Stimulated activated CD8-positive, alpha-beta memory T cell treated with anti-CD3 and anti-CD28 coated beads, Interleukin-2, amount 100 ng/mL, for 1 hour (primary cell): Measurements from ENCODE around the gene GIMAP2.
"Not testable (repeated sequence)": the region's sequence is repeated elsewhere in the genome, so short reads cannot be mapped to it uniquely, and the experiment has no call there.

Source experiments
- DNase-seq, 2 donors: peaks; one replicate each; pipeline ENCODE4 v3.0.0-alpha.2; 2020; ENCODE audit warnings: low read depth in 2 of 2

GIMAP2 gene

GRCh38 chr7:150676854-150677253 lies 8.7 kb upstream of the GIMAP2 start:
- DNase-seq = not testable (repeated sequence)

- DNase-seq = not testable (repeated sequence)
These were observed 6.9 kb upstream of the GIMAP2 start for GRCh38 chr7:150678601-150679000.

GRCh38 chr7:150680364-150680763 lies 5.1 kb upstream of the GIMAP2 start:
- DNase-seq = not testable (repeated sequence)

GRCh38 chr7:150686030-150686631 lies 625 bp downstream of the GIMAP2 start:
- DNase-seq = no peak

GRCh38 chr7:150688630-150689029 lies 3.1 kb downstream of the GIMAP2 start:
- DNase-seq = no peak

GRCh38 chr7:150695654-150696053 lies 10.1 kb downstream of the GIMAP2 start:
- no peak for DNase-seq

- no peak for DNase-seq
These were observed 17.7 kb downstream of the GIMAP2 start for GRCh38 chr7:150703209-150703608.

GRCh38 chr7:150715293-150715692 lies 29.8 kb downstream of the GIMAP2 start:
- DNase-seq = no peak

GRCh38 chr7:150715738-150716137 lies 30.2 kb downstream of the GIMAP2 start:
- DNase-seq = no peak

GRCh38 chr7:150716368-150716767 lies 30.9 kb downstream of the GIMAP2 start, which contains the start of gene GIMAP1:
Gene GIMAP1, plus strand, starts transcription at chr7:150716613. Its CDS starts 2,435 bp downstream, at chr7:150719048.
- no peak for DNase-seq

GRCh38 chr7:150716939-150717338 lies 31.4 kb downstream of the GIMAP2 start:
- DNase-seq = no peak

- DNase-seq = no peak
These were observed 32.4 kb downstream of the GIMAP2 start for GRCh38 chr7:150717814-150718420.

GRCh38 chr7:150719436-150719835 lies 33.9 kb downstream of the GIMAP2 start:
- no peak for DNase-seq

GRCh38 chr7:150719960-150720891 lies 34.7 kb downstream of the GIMAP2 start:
- DNase-seq = no peak

GRCh38 chr7:150721970-150722373 lies 36.5 kb downstream of the GIMAP2 start:
- DNase-seq = no peak

GRCh38 chr7:150722431-150722931 lies 37.0 kb downstream of the GIMAP2 start:
- no peak for DNase-seq

GRCh38 chr7:150723467-150723866 lies 38.0 kb downstream of the GIMAP2 start:
- DNase-seq = no peak

- no peak for DNase-seq
These were observed 41.9 kb downstream of the GIMAP2 start for GRCh38 chr7:150727381-150727780.

GRCh38 chr7:150728011-150728410 lies 42.5 kb downstream of the GIMAP2 start:
- DNase-seq = no peak

- no peak for DNase-seq
These were observed 43.1 kb downstream of the GIMAP2 start for GRCh38 chr7:150728609-150729008.

GRCh38 chr7:150731916-150732315 lies 46.4 kb downstream of the GIMAP2 start:
- no peak for DNase-seq

GRCh38 chr7:150732786-150733481 lies 47.4 kb downstream of the GIMAP2 start:
- DNase-seq = no peak
